Stimulated activated CD8-positive, alpha-beta memory T cell treated with anti-CD3 and anti-CD28 coated beads, Interleukin-7, amount 100 ng/mL, for 24 hours (primary cell): ENCODE results near the gene POU6F2.

Experiments
- DNase-seq: peaks from one replicate; pipeline ENCODE4 v3.0.0-alpha.2; 2020; ENCODE audit warnings: low read depth

The POU6F2 gene

GRCh38 chr7:39259391-39260003 lies 281.8 kb downstream of the POU6F2 start:
- DNase-seq: no peak

DNA sequence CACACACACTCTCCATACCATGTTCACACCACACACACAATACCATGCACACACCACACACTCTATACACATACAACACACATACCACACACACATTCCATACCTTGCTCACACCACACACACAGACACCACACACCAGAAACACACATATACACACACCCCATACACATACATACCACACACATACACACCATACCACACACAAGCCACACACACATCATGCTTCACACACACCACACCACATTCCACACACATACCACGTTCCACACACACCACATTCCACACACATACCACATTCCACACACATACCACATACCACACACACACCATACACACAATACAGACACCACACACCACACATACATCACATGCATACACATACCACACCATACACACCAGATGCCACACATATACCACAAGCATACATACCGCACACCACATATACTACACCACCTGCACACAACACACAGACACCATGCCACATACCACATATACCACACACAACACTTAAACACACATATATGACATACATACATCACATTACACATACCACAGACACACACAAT lies 282.7 kb downstream of the POU6F2 start:
- DNase-seq: no peak

DNA sequence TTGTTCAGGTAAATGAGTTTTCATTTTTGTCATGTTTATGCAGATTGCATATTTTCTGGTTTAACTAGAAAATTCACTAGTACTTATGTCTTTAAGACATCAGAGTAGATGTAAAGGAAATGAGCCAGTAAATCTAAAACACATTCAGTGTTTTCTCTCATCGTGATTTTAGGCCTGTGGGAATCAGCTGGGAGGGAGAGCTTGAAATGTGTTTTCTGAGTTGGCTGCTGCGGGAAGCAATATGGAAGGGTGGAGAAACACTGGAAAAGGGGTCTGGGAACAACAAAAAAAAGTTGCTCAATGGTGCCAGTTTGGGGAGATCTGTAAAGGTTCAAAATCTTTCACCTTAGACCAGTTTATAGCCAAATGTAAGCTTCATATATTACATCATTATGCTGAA lies 284.1 kb downstream of the POU6F2 start:
- DNase-seq: no peak

- DNase-seq: no peak
Observed at GRCh38 chr7:39265641-39266591, 288.2 kb downstream of the POU6F2 start.

GRCh38 chr7:39269034-39269433 lies 291.3 kb downstream of the POU6F2 start:
- no peak for DNase-seq

- no peak for DNase-seq
Observed at GRCh38 chr7:39270018-39270417, 292.3 kb downstream of the POU6F2 start.

- DNase-seq: no peak
Observed at GRCh38 chr7:39271402-39271801, 293.7 kb downstream of the POU6F2 start.

DNA sequence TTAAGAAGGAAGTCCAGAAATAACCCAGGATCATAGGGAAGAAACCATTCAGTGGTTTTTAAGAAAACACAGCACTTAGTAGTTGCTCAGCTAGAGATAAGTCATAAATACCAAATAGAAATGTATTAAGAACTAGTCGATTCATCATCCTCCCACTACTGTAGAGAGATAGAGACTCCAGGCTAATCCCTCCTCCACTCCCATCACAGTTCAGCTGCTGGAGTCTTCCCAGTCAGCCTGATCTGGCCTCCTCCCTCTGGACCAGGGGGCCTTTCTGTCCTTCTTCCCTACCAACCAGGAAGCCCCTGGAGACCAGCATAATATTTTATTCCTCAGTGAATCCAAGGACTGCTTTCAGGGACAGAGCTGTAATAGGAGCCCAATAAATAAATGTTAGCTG lies 294.4 kb downstream of the POU6F2 start:
- no peak for DNase-seq

DNA sequence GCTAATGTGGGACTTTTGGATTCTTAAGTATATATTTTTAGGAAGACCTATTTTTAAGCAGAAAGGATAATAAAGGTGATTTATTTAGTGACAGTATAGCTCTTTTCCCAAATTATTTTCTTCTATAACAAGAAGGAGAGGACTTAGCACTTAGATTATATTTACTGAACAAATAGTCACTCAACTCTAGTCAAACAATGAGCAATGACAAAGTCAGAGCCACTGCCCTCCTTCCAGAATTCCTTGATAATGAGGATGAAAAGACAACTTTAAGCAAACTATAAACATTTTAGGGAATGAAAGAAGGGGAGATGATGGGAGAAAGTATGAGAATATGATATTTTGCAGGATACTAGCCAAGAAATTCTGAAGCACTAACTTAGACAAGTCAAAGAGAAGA lies 295.0 kb downstream of the POU6F2 start:
- DNase-seq: no peak

DNA sequence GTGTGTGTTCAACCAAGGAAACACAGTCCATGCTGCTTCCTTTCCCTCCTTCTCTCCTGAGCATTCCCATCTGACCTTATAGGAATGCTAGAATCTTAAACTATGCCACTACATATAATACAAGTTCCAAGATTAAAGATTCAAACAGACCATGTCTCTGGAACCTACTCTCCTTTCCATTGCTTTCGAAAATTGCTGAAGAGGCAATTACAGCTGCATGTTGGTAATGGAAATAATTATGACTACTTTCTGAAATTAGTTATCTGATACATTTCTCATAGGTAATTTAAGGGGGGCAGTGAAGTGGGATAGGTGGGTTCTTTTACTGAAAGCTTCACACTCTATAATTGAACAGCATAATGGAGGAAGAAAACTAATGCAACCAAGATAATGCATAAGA lies 302.6 kb downstream of the POU6F2 start:
- DNase-seq: no peak

DNA sequence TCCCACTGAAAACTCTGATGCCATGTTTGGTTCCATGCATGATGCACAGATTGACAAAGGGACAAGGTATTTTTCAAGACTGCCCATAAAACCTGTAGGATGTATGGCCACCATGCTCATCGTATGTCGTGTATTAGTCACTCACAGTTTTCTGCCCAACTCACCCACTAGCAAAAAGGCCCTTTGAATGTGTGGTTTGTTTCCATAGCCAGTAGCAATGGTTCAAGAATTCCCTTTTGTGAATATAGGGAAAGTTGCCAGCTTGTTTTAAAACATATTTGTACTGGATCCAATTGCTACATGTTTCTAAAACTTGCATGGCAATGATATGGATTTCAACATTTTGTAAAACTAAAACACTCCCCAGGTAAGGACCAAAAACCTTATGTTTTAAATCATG lies 307.5 kb downstream of the POU6F2 start:
- no peak for DNase-seq

- no peak for DNase-seq
Observed at GRCh38 chr7:39288303-39288702, 310.6 kb downstream of the POU6F2 start.

GRCh38 chr7:39291628-39292410 lies 314.1 kb downstream of the POU6F2 start:
- DNase-seq: no peak

- DNase-seq: no peak
Observed at GRCh38 chr7:39293056-39293823, 315.5 kb downstream of the POU6F2 start.

DNA sequence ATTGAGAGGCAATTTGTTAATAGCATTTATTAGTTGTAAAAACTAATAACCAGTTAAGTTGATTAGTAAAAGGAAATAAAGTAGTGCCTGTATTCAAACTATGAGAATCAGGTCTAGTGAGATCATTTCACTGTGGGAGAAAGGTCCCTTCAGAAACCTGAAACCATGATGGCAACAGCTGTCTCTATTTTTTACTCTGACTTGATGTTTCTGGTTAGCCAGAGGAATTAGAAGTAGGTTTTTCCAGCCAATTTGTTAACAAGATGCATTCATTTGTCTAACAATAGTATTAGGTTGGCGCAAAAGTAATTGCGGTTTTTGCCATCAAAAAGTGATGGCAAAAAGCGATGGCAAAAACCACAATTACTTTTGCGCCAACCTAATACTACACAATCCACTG lies 316.3 kb downstream of the POU6F2 start:
- no peak for DNase-seq

GRCh38 chr7:39295796-39296195 lies 318.1 kb downstream of the POU6F2 start:
- DNase-seq: no peak

DNA sequence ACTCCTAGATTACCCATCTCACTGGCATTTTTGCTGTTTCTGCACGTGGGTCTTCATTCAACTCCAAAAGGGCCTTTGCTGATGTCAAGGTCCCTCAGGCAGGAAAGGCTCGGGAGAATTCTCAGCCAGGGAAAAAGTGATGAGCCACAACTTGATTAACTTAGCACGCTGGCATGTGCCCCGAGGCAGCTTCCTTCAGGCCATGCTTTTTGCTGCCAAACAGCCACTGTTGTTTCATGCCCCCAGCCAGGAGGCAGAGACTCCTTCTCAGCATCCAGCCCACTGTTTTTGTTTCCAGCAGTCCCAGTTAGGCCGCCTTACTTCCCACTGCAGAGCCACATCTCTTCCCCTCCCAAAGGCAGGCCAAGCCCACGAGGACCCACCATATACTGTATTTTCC lies 322.0 kb downstream of the POU6F2 start:
- no peak for DNase-seq

- DNase-seq: no peak
Observed at GRCh38 chr7:39300276-39300675, 322.6 kb downstream of the POU6F2 start.

- DNase-seq: no peak
Observed at GRCh38 chr7:39301543-39301942, 323.8 kb downstream of the POU6F2 start.

DNA sequence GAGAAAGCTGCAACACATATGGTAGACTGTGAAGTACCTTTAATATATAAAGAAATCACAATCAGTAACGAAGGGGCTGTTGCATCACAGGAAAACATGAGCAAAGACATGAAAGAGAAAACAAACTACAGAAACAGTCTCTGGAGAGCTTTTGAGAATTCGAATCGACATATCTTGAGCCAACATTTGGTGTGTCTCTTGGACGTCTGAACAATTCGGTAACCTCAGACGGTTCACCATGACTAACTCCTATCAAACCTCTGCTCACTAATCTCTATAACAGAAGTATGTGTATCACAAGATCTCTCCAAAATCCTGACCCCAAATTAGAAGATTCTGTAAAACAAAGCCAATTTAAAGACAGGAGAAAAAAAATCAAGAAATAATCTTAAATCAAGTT lies 326.5 kb downstream of the POU6F2 start:
- DNase-seq: no peak

DNA sequence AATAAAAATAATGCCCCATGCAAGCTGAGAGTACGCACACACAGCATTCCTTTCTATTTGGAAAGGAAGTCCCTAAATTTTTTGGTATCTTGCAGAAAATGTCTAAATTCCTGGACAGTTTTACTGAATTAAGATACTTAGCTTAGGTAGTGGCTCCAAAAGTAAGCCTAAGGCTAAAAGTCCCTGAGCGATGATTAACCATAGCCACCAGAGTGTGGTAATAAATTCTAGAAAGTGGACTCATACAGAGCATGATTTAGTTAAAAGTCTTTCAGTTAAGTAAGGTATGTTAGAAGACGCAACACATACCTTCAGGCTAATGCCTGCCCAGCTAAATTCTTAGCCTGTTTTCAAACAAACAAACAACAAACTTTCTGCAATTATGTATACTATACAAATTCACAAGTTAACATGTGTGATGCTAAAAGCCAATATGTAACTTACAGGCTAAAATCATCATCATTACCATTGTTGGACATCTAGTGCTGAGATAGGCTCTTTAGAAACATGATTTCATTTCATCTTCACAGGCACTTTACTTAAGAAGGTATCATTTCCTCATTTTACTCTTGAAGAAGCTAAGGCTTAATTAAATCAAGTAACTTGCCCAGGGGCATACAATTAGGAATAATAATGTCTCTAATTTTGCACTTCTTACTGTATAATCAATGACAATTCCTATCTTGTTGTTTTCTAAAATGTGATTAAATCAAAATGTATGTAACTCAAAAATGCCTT lies 327.1 kb downstream of the POU6F2 start:
- no peak for DNase-seq
